Neuron (in vitro differentiated cells): ENCODE measurements around the gene PTPRN2.
A peak's percentile ranks its signal among the peaks of the same experiment; 100 is the strongest.
"Not testable (repeated sequence)": the region's sequence is repeated elsewhere in the genome, so short reads cannot be mapped to it uniquely, and the experiment has no call there.

Experiments used
- H2AFZ ChIP-seq: one replicate; pipeline ENCODE4 v1.6.1; 2013; ENCODE audit warnings: low read depth, mild to moderate bottlenecking, inconsistent platforms, low read length, moderate library complexity
- H3K27me3 ChIP-seq: one replicate; pipeline ENCODE4 v1.6.1; 2013; ENCODE audit warnings: low read length; ENCODE audit not compliant: insufficient read depth
- H3K36me3 ChIP-seq: one replicate; pipeline ENCODE4 v1.6.1; 2013; ENCODE audit warnings: low read length; ENCODE audit not compliant: insufficient read depth
- H3K4me1 ChIP-seq: one replicate; pipeline ENCODE4 v1.6.1; 2013; ENCODE audit warnings: low read length; ENCODE audit not compliant: insufficient read depth
- H3K4me3 ChIP-seq: 2 replicates; pipeline ENCODE4 v1.5.1; 2013; ENCODE audit warnings: mild to moderate bottlenecking, low read length, moderate library complexity
- H3K9me3 ChIP-seq: one replicate; pipeline ENCODE4 v1.6.1; 2013; ENCODE audit warnings: low read length

PTPRN2 gene

GRCh38 chr7:157707983-157708918, 879.4 kb downstream of the PTPRN2 start:
- Histone ChIP-seq H3K36me3 (no peaks in the 10 kb centered on the region), H3K27me3 (no peaks in the 10 kb centered on the region), H3K4me1 (no peaks in the 10 kb centered on the region), H2AFZ (no peak overlapping the region), H3K4me3 (no peak overlapping the region), H3K9me3 (no peaks in the 10 kb centered on the region)

- no peak overlapping the region for H3K4me3 ChIP-seq
- H3K4me1 ChIP-seq: peaks cover 14% of the 10 kb centered on the region
- H3K36me3 ChIP-seq: no peaks in the 10 kb centered on the region
- no peak overlapping the region for H2AFZ ChIP-seq
- H3K9me3 ChIP-seq: no peaks in the 10 kb centered on the region
- H3K27me3 ChIP-seq: no peaks in the 10 kb centered on the region
Observed at GRCh38 chr7:157704365-157704764, 883.3 kb downstream of the PTPRN2 start.

- Histone ChIP-seq H3K4me1 (peaks cover 14% of the 10 kb centered on the region), H3K4me3 (no peak overlapping the region), H3K36me3 (no peaks in the 10 kb centered on the region), H3K9me3 (no peaks in the 10 kb centered on the region), H3K27me3 (no peaks in the 10 kb centered on the region), H2AFZ (no peak overlapping the region)
Observed at GRCh38 chr7:157703534-157704195, 884.0 kb downstream of the PTPRN2 start.

- no peaks in the 10 kb centered on the region for H3K9me3 ChIP-seq
- no peaks in the 10 kb centered on the region for H3K36me3 ChIP-seq
- no peaks in the 10 kb centered on the region for H3K27me3 ChIP-seq
- no peak overlapping the region for H3K4me3 ChIP-seq
- no peak overlapping the region for H2AFZ ChIP-seq
- peaks cover 14% of the 10 kb centered on the region for H3K4me1 ChIP-seq
Observed at GRCh38 chr7:157703131-157703530, 884.5 kb downstream of the PTPRN2 start.

GRCh38 chr7:157702311-157703023, 885.2 kb downstream of the PTPRN2 start:
- H3K9me3 ChIP-seq: no peaks in the 10 kb centered on the region
- H3K27me3 ChIP-seq: no peaks in the 10 kb centered on the region
- peaks cover 14% of the 10 kb centered on the region for H3K4me1 ChIP-seq
- no peak overlapping the region for H2AFZ ChIP-seq
- no peaks in the 10 kb centered on the region for H3K36me3 ChIP-seq
- H3K4me3 ChIP-seq: no peak overlapping the region

- not testable (repeated sequence) for H3K4me3 ChIP-seq, H3K27me3 ChIP-seq, H2AFZ ChIP-seq, H3K36me3 ChIP-seq, H3K9me3 ChIP-seq
- peaks cover 14% of the 10 kb centered on the region for H3K4me1 ChIP-seq
Observed at GRCh38 chr7:157701395-157702180, 886.0 kb downstream of the PTPRN2 start.

- Histone ChIP-seq H3K4me1 (peaks cover 14% of the 10 kb centered on the region), H3K4me3 (no peak overlapping the region), H2AFZ (no peak overlapping the region), H3K36me3 (no peaks in the 10 kb centered on the region), H3K27me3 (no peaks in the 10 kb centered on the region), H3K9me3 (no peaks in the 10 kb centered on the region)
Observed at GRCh38 chr7:157700231-157701005, 887.2 kb downstream of the PTPRN2 start.

GRCh38 chr7:157699357-157700013, 888.1 kb downstream of the PTPRN2 start:
- H2AFZ ChIP-seq: no peak overlapping the region
- no peaks in the 10 kb centered on the region for H3K27me3 ChIP-seq
- peaks cover 14% of the 10 kb centered on the region for H3K4me1 ChIP-seq

GRCh38 chr7:157697287-157697686, 890.3 kb downstream of the PTPRN2 start:
- H2AFZ ChIP-seq, H3K36me3 ChIP-seq, H3K27me3 ChIP-seq, H3K9me3 ChIP-seq, H3K4me3 ChIP-seq: not testable (repeated sequence)
- peaks cover 26% of the 10 kb centered on the region for H3K4me1 ChIP-seq

More at GRCh38 chr7:157699357-157700013, 888.1 kb downstream of the PTPRN2 start:
- Histone ChIP-seq H3K4me3 (no peak overlapping the region), H3K9me3 (no peaks in the 10 kb centered on the region), H3K36me3 (no peaks in the 10 kb centered on the region)

GRCh38 chr7:157695609-157696008, 892.0 kb downstream of the PTPRN2 start:
- peaks cover 22% of the 10 kb centered on the region for H3K4me1 ChIP-seq
- H3K9me3 ChIP-seq, H3K27me3 ChIP-seq, H3K4me3 ChIP-seq, H3K36me3 ChIP-seq, H2AFZ ChIP-seq: not testable (repeated sequence)

GRCh38 chr7:157694376-157694665, 893.3 kb downstream of the PTPRN2 start:
- peaks cover 12% of the 10 kb centered on the region for H3K4me1 ChIP-seq
- peak overlapping the region; percentile 80 for H3K4me3 ChIP-seq
- no peaks in the 10 kb centered on the region for H3K27me3 ChIP-seq
- H2AFZ ChIP-seq: no peak overlapping the region
- no peaks in the 10 kb centered on the region for H3K9me3 ChIP-seq
- H3K36me3 ChIP-seq: peaks cover under 1% of the 10 kb centered on the region
